B cell (primary cell): ENCODE measurements around the gene PHPT1. TPM values are rescaled to one million over a fixed set of nuclear protein-coding genes. Genes with fewer than 3 reads are reported as not detected.

Experiments used
- ATAC-seq: fragments of 200-7000 bp; cut with Tn5 transposase; one replicate; pipeline ENCODE4 v1.10.0; 2021; ENCODE audit warnings: low read depth, mild to moderate bottlenecking, moderate number of reproducible peaks, moderate library complexity
- CTCF ChIA-PET: fragments of 350-600 bp; sonication (Branson Sonifier 250); formaldehyde crosslinking; loops from one replicate; lab custom pipeline; 2021; ENCODE audit warnings: antibody characterized with exemption, inconsistent platforms; lab: Charles Lee
- POLR2A ChIA-PET: fragments of 350-600 bp; sonication (Branson Sonifier 250); formaldehyde crosslinking; loops from one replicate; lab custom pipeline; 2021; ENCODE audit warnings: antibody characterized with exemption; lab: Charles Lee
- DNase-seq: peaks from one replicate; pipeline ENCODE4 v3.0.0; 2013
- H2AFZ ChIP-seq: 2 replicates; pipeline ENCODE4 v1.6.1; 2012; ENCODE audit warnings: mild to moderate bottlenecking, low read depth, low read length; ENCODE audit not compliant: insufficient read depth, poor library complexity, severe bottlenecking
- H3K27ac ChIP-seq, 2 donors: 1 replicate in 1 of 2; 2 replicates in 1 of 2; pipeline ENCODE4 v1.5.1; 2012 to 2013; ENCODE audit warnings: low read length in 2 of 2, mild to moderate bottlenecking in 2 of 2, moderate library complexity in 1 of 2
- H3K27me3 ChIP-seq, 4 experiments: fragments of 200-600 bp in 1 of 4; sonication (generic) in 1 of 4; replicated peaks in 1 of 4; 1 replicate in 2 of 4; 2 replicates in 2 of 4; pipeline versions ENCODE4 v1.6.1 to v1.7.0; 2013 to 2016; ENCODE audit warnings: low read length in 3 of 4, mild to moderate bottlenecking in 2 of 4, mixed read lengths in 1 of 4, moderate library complexity in 1 of 4; ENCODE audit not compliant: insufficient read depth in 4 of 4, control insufficient read depth in 3 of 4; ENCODE audit errors: control extremely low read depth in 1 of 4
- H3K36me3 ChIP-seq, 2 experiments: replicated peaks in 1 of 2; 1 replicate in 1 of 2; 2 replicates in 1 of 2; pipeline versions ENCODE4 v1.6.1 to v1.7.1; 2013; ENCODE audit warnings: low read length in 1 of 2; ENCODE audit not compliant: insufficient read depth in 2 of 2, control insufficient read depth in 1 of 2; ENCODE audit errors: control extremely low read depth in 1 of 2, extremely low read depth in 1 of 2
- H3K4me1 ChIP-seq, 2 donors: fragments of 200-600 bp in 1 of 2; sonication (generic) in 1 of 2; 1 replicate in 1 of 2; 2 replicates in 1 of 2; pipeline versions ENCODE4 v1.5.1 to v1.6.1; 2013 to 2017; ENCODE audit warnings: low read length in 2 of 2; ENCODE audit not compliant: control insufficient read depth in 2 of 2, insufficient read depth in 2 of 2
- H3K4me2 ChIP-seq: replicated peaks from 2 replicates; pipeline ENCODE3; 2012; ENCODE audit warnings: mild to moderate bottlenecking, low read depth, low read length; ENCODE audit not compliant: poor library complexity, severe bottlenecking
- H3K4me3 ChIP-seq, 5 experiments: fragments of 200-600 bp in 1 of 5; sonication (generic) in 1 of 5; 1 replicate in 3 of 5; 2 replicates in 2 of 5; pipeline versions ENCODE4 v1.5.1 to v1.7.0; 2011 to 2016; ENCODE audit warnings: low read length in 4 of 5, mild to moderate bottlenecking in 4 of 5, low read depth in 2 of 5, control low read depth in 1 of 5, moderate library complexity in 1 of 5; ENCODE audit not compliant: insufficient read depth in 1 of 5; ENCODE audit errors: control extremely low read depth in 1 of 5, extremely low read depth in 1 of 5
- H3K79me2 ChIP-seq: fragments of 200-600 bp; sonication (generic); one replicate; pipeline ENCODE4 v1.6.0; 2016; ENCODE audit warnings: low read length; ENCODE audit not compliant: control insufficient read depth, insufficient read depth
- H3K9ac ChIP-seq: fragments of 200-600 bp; sonication (generic); 2 replicates; pipeline ENCODE4 v1.6.1; 2017; ENCODE audit warnings: mild to moderate bottlenecking, low read length, moderate library complexity
- H3K9me3 ChIP-seq, 3 donors: one replicate each; pipeline versions ENCODE4 v1.6.1 to v1.7.1; 2013; ENCODE audit warnings: low read length in 2 of 3; ENCODE audit not compliant: control insufficient read depth in 2 of 3, insufficient read depth in 1 of 3; ENCODE audit errors: control extremely low read depth in 1 of 3
- H4K20me1 ChIP-seq: 2 replicates; pipeline ENCODE4 v1.6.0; 2012; ENCODE audit warnings: mild to moderate bottlenecking, low read length; ENCODE audit not compliant: insufficient read depth, control insufficient read depth, poor library complexity, severe bottlenecking
- H3K27ac Mint-ChIP-seq: one replicate; pipeline ENCODE4 v1.8.0; 2021; ENCODE audit warnings: mixed read lengths
- H3K27me3 Mint-ChIP-seq: one replicate; pipeline ENCODE4 v1.8.0; 2021; ENCODE audit warnings: mixed read lengths
- H3K4me1 Mint-ChIP-seq: one replicate; pipeline ENCODE4 v1.8.0; 2021; ENCODE audit warnings: mixed read lengths
- H3K4me3 Mint-ChIP-seq: one replicate; pipeline ENCODE4 v1.8.0; 2021; ENCODE audit warnings: mixed read lengths
- H3K9me3 Mint-ChIP-seq: one replicate; pipeline ENCODE4 v1.8.0; 2022; ENCODE audit warnings: mixed read lengths; ENCODE audit not compliant: insufficient read depth
- EZH2 ChIP-seq: IDR thresholded peaks from 2 replicates; pipeline ENCODE4 v1.6.1; 2012; ENCODE audit warnings: borderline replicate concordance, low read depth, mild to moderate bottlenecking, moderate library complexity, low read length; ENCODE audit not compliant: insufficient read depth, poor library complexity, severe bottlenecking
- WGBS: methylation state at CpG from one replicate; pipeline ENCODE4 v1.1.5; 2013; ENCODE audit warnings: missing lambda C conversion rate; ENCODE audit not compliant: insufficient coverage; 5-methylcytosine and 5-hydroxymethylcytosine counted together
- intact Hi-C: fragments of 100-400 bp; cut with micrococcal nuclease; formaldehyde crosslinking; loops from one replicate; pipeline ENCODE4 v1.10.0; 2022
- polyA plus RNA-seq: library from polyadenylated mRNA; depleted of rRNA; stranded (reverse); fragments of >200 nt; gene quantifications from 2 replicates; pipeline ENCODE4 v1.2.3, GENCODE V29; 2012
- total RNA-seq, 2 donors: library from RNA; stranded (reverse); fragments of 120-200 nt in 1 of 2; gene quantifications; 1 replicate in 1 of 2; 2 replicates in 1 of 2; pipeline versions ENCODE4 v1.2.3 to v1.2.4, GENCODE V29; 2013 to 2022
- TF ChIP-seq, protein P1 (sequence below): fragments of 200-600 bp; IDR thresholded peaks from one replicate; pipeline ENCODE4 v1.8.0; 2022; ENCODE audit warnings: antibody characterized with exemption, mild to moderate bottlenecking

Gene PHPT1
- total and polyA plus RNA-seq, 2 donors (not counting 1 experiment from before 2014, with no cell fraction given), result 36.5 to 37.2 TPM

DNA sequence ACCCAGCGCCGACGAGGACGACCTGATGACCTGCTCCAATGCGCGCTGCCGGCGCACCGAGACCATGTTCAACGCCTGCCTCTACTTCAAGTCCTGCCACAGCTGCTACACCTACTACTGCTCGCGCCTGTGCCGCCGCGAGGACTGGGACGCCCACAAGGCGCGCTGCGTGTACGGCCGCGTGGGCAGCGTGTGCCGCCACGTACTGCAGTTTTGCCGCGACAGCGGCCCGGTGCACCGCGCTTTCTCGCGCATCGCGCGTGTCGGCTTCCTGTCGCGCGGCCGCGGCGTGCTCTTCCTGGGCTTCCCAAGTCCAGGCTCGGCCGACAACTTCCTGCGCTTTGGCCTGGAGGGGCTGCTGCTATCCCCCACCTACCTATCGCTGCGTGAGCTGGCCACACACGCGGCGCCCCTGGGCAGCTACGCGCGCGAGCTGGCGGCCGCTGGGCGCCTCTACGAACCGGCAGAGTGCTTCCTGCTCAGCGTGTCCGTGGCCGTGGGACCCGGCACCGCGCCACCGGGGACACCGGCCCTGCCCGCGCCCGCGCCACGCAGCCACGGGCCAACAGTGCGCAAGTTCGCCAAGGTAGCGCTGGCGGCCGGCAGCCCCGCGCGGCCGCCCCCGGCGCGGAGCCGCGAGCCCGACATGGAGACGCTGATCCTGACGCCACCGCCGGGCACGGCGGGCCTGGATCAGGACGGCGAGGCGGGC is 2.7 kb upstream of the PHPT1 start:
- Histone ChIP-seq H3K27me3 (peaks cover 0 to 39% (median 12%) of the 10 kb centered on the region in 4 experiments), H3K36me3 (peaks cover 0 to 4% of the 10 kb centered on the region in 2 experiments), H3K9ac (no peak overlapping the region), H3K9me3 (peaks cover 0 to 25% (median 0%) of the 10 kb centered on the region in 3 donors), H3K4me2 (peak overlapping the region; percentile 99), H3K4me3 (peak overlapping the region in 1 of 5 experiments; percentile 14), H4K20me1 (peaks cover 36% of the 10 kb centered on the region), H3K79me2 (peaks cover 2% of the 10 kb centered on the region), H2AFZ (no peak overlapping the region), H3K27ac (no peak overlapping the region), H3K4me1 (peaks cover 49 to 57% of the 10 kb centered on the region in 2 donors)
- CTCF ChIA-PET, result interaction anchor here (1.0 kb wide), 1 partner anchor 97 kb away, joined by 3 read pairs; the partner anchor contains the start of gene FBXW5
- ATAC-seq (no peak), DNase-seq (peak; percentile 55)
- WGBS, result 10% methylated on average over 98 of the region's 98 CpGs
- Mint-ChIP-seq H3K4me3 (peak overlapping the region; percentile 29), H3K27me3 (peaks cover 7% of the 10 kb centered on the region), H3K27ac (peak overlapping the region; percentile 46), H3K4me1 (peaks cover 31% of the 10 kb centered on the region), H3K9me3 (no peaks in the 10 kb centered on the region)
- peak; percentile 70 for TF ChIP-seq EZH2
- TF ChIP-seq, protein P1, sequence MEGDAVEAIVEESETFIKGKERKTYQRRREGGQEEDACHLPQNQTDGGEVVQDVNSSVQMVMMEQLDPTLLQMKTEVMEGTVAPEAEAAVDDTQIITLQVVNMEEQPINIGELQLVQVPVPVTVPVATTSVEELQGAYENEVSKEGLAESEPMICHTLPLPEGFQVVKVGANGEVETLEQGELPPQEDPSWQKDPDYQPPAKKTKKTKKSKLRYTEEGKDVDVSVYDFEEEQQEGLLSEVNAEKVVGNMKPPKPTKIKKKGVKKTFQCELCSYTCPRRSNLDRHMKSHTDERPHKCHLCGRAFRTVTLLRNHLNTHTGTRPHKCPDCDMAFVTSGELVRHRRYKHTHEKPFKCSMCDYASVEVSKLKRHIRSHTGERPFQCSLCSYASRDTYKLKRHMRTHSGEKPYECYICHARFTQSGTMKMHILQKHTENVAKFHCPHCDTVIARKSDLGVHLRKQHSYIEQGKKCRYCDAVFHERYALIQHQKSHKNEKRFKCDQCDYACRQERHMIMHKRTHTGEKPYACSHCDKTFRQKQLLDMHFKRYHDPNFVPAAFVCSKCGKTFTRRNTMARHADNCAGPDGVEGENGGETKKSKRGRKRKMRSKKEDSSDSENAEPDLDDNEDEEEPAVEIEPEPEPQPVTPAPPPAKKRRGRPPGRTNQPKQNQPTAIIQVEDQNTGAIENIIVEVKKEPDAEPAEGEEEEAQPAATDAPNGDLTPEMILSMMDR, result no peak
- POLR2A ChIA-PET, result no interaction called here
- intact Hi-C loops, result loop anchor here (5.0 kb wide), 1 partner anchor 56 kb away; no protein-coding TSS in a partner anchor
